Osteoblast (primary cell): ENCODE results near the gene IL22RA1. TPM values are rescaled to one million over a fixed set of nuclear protein-coding genes. Genes with fewer than 3 reads are reported as not detected.

Experiments used
- DNase-seq: peaks from one replicate; pipeline ENCODE4 v3.0.0; 2011; ENCODE audit warnings: low spot score, mixed read lengths; ENCODE audit not compliant: insufficient read length; ENCODE audit errors: missing footprints
- H2AFZ ChIP-seq: 2 replicates; pipeline ENCODE4 v1.6.0; 2011; ENCODE audit warnings: mild to moderate bottlenecking, low read length
- H3K27ac ChIP-seq: 2 replicates; pipeline ENCODE4 v1.5.1; 2011; ENCODE audit warnings: mild to moderate bottlenecking, low read depth, low read length, moderate library complexity
- H3K27me3 ChIP-seq: 2 replicates; pipeline ENCODE4 v1.6.0; 2012; ENCODE audit warnings: mild to moderate bottlenecking, control low read depth, inconsistent platforms, low read length, moderate library complexity; ENCODE audit not compliant: insufficient read depth
- H3K36me3 ChIP-seq: 2 replicates; pipeline ENCODE4 v1.5.1; 2011; ENCODE audit warnings: mild to moderate bottlenecking, low read length, control low read depth, moderate library complexity; ENCODE audit not compliant: insufficient read depth
- H3K4me1 ChIP-seq: 2 replicates; pipeline ENCODE4 v1.5.1; 2011; ENCODE audit warnings: mild to moderate bottlenecking, low read length, control low read depth, moderate library complexity; ENCODE audit not compliant: insufficient read depth
- H3K4me2 ChIP-seq: 2 replicates; pipeline ENCODE4 v1.6.0; 2011; ENCODE audit warnings: mild to moderate bottlenecking, low read length; ENCODE audit not compliant: insufficient read depth
- H3K4me3 ChIP-seq: fragments of 200-600 bp; sonication (generic); 3 replicates; pipeline ENCODE4 v1.5.1; 2012; ENCODE audit warnings: mild to moderate bottlenecking, low read length, inconsistent platforms; ENCODE audit not compliant: insufficient read depth
- H3K79me2 ChIP-seq: 2 replicates; pipeline ENCODE4 v1.6.0; 2012; ENCODE audit warnings: mild to moderate bottlenecking, low read length, control low read depth, inconsistent platforms; ENCODE audit not compliant: insufficient read depth
- H3K9me3 ChIP-seq: 2 replicates; pipeline ENCODE4 v1.5.1; 2011; ENCODE audit warnings: low read depth, low read length, control low read depth
- H4K20me1 ChIP-seq: 2 replicates; pipeline ENCODE4 v1.6.0; 2012; ENCODE audit warnings: mild to moderate bottlenecking, low read length, control low read depth; ENCODE audit not compliant: insufficient read depth
- CTCF ChIP-seq: IDR thresholded peaks from 2 replicates; pipeline ENCODE4 v1.5.1; 2011; ENCODE audit warnings: mild to moderate bottlenecking, low read depth, low read length, moderate library complexity; ENCODE audit errors: extremely low read depth
- total RNA-seq: library from RNA; depleted of rRNA; stranded (reverse); fragments of >200 nt; gene quantifications from 2 replicates; pipeline ENCODE4 v1.2.3, GENCODE V29; 2012

Gene IL22RA1
- total RNA-seq, 1 donor: under 0.01 TPM

- Histone ChIP-seq H3K4me2 (no peak overlapping the region), H3K36me3 (no peaks in the 10 kb centered on the region), H3K9me3 (no peaks in the 10 kb centered on the region), H3K27me3 (peaks cover 16% of the 10 kb centered on the region), H3K79me2 (no peaks in the 10 kb centered on the region), H2AFZ (no peak overlapping the region), H4K20me1 (no peaks in the 10 kb centered on the region), H3K27ac (no peak overlapping the region), H3K4me3 (no peak overlapping the region), H3K4me1 (peaks cover 23% of the 10 kb centered on the region)
- TF ChIP-seq CTCF: no peak
- peak; percentile 58 for DNase-seq
Measured at GRCh38 chr1:24110642-24111261, 32.2 kb downstream of the IL22RA1 start.

GRCh38 chr1:24109686-24110475 lies 33.1 kb downstream of the IL22RA1 start:
- no peak overlapping the region for H3K4me3 ChIP-seq
- no peak overlapping the region for H3K27ac ChIP-seq
- TF ChIP-seq CTCF: no peak

GRCh38 chr1:24109166-24109483 lies 33.8 kb downstream of the IL22RA1 start:
- no peaks in the 10 kb centered on the region for H3K79me2 ChIP-seq
- H4K20me1 ChIP-seq: no peaks in the 10 kb centered on the region
- H3K36me3 ChIP-seq: no peaks in the 10 kb centered on the region
- H3K4me2 ChIP-seq: no peak overlapping the region
- no peak for DNase-seq
- H3K27ac ChIP-seq: peak overlapping the region; percentile 53
- H3K27me3 ChIP-seq: peaks cover 12% of the 10 kb centered on the region
- no peak for TF ChIP-seq CTCF
- peak overlapping the region; percentile 73 for H2AFZ ChIP-seq
- no peaks in the 10 kb centered on the region for H3K9me3 ChIP-seq
- H3K4me1 ChIP-seq: peaks cover 23% of the 10 kb centered on the region
- no peak overlapping the region for H3K4me3 ChIP-seq

More at GRCh38 chr1:24109686-24110475, 33.1 kb downstream of the IL22RA1 start:
- no peaks in the 10 kb centered on the region for H3K79me2 ChIP-seq
- no peaks in the 10 kb centered on the region for H3K9me3 ChIP-seq
- H3K36me3 ChIP-seq: no peaks in the 10 kb centered on the region
- H3K4me1 ChIP-seq: peaks cover 23% of the 10 kb centered on the region
- H4K20me1 ChIP-seq: no peaks in the 10 kb centered on the region
- H3K27me3 ChIP-seq: peaks cover 15% of the 10 kb centered on the region
- no peak overlapping the region for H3K4me2 ChIP-seq
- DNase-seq: peak; percentile 59
- H2AFZ ChIP-seq: no peak overlapping the region
